Caki2 (cell line): ENCODE data around the gene HLA-F. TPM values are rescaled to one million over a fixed set of nuclear protein-coding genes. Genes with fewer than 3 reads are reported as not detected.

Source experiments
- DNase-seq: peaks from one replicate; pipeline ENCODE4 v3.0.0-alpha.2; 2015; ENCODE audit warnings: low read depth
- in situ Hi-C: cut with HindIII; loops from 2 replicates; pipeline ENCODE4 v1.10.0; 2016; ENCODE audit warnings: low sequenced_read_pairs, low pct_unique_long_range_greater_than_20kb, mixed read lengths
- total RNA-seq: library from RNA; depleted of rRNA; stranded (reverse); fragments of >200 nt; shearing (Covaris generic); gene quantifications from 2 replicates; pipeline ENCODE4 v1.2.3, GENCODE V29; 2014; ENCODE audit warnings: low replicate concordance; rRNA removed

The HLA-F gene
- total RNA-seq: 50.6 and 59.2 TPM in 2 replicates

DNA sequence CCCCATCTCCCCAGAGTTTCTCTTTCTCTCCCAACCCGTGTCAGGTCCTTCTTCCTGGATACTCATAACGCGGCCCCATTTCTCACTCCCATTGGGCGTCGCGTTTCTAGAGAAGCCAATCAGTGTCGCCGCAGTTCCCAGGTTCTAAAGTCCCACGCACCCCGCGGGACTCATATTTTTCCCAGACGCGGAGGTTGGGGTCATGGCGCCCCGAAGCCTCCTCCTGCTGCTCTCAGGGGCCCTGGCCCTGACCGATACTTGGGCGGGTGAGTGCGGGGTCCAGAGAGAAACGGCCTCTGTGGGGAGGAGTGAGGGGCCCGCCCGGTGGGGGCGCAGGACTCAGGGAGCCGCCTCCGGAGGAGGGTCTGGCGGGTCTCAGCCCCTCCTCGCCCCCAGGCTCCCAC lies at the start of gene HLA-F:
TSS of gene HLA-F (plus strand) at position 173 of the 404 bp plus-strand sequence. CDS start at position 203, 30 bp downstream.
- peak; percentile 86 for DNase-seq
- in situ Hi-C loops: no loop called here

- no peak for DNase-seq
- in situ Hi-C loops: no loop called here
These were observed 49.2 kb upstream of the HLA-F start for GRCh38 chr6:29674008-29674407.

GRCh38 chr6:29675561-29675960 lies 47.7 kb upstream of the HLA-F start:
- in situ Hi-C loops: no loop called here
- no peak for DNase-seq

DNA sequence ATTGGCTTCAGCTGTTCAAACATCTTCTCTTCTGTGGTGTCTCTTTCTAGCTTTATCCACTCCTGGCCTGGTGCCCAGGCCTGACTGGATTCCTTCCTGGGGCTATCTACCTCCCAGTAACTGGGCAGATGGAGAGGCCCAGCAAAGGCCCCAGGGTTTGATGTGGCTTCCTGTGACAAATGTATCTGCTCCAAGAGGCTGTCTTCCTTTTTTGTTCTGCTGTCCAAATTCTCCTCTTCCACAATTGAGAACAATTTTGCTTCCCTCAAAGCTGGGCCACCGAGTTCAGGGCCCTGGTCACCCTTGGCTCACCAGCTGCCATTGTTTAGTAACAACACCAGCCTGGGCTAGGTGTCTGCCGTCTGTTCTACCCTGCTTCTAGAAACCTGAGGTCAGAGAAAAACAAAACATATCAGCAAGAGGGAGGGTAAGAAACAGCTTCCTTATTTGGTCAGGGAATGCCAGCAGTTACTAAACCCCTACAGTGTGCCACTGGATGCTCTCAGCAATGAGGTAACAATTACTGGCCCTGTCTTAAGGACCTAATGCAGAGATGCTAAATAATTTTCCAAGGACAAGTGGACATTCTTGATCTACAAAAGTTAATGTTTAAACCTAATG lies 46.1 kb upstream of the HLA-F start:
- DNase-seq: peak; percentile 77
- in situ Hi-C loops: no loop called here

DNA sequence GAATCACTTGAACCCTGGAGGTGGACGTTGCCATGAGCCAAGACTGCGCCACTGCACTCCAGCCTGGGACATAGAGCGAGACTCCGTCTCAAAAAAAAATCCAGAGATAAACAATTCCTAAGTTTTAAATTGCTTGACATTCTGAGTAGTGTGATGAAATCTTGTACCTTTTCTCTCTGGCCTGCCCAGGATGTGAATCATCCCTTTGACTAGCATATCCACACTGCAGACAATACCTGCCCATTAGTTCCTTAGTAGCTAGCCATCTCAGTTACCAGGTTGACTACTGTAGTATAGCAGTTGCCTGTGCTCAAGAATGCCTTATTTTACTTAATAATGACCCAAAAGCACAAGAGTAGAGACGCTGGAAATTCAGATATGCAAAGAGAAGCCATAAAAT lies 45.1 kb upstream of the HLA-F start:
- no peak for DNase-seq
- in situ Hi-C loops: no loop called here

- no peak for DNase-seq
- in situ Hi-C loops: no loop called here
These were observed 43.3 kb upstream of the HLA-F start for GRCh38 chr6:29679962-29680361.

- DNase-seq: no peak
- in situ Hi-C loops: no loop called here
These were observed 42.8 kb upstream of the HLA-F start for GRCh38 chr6:29680416-29680815.

- DNase-seq: no peak
- in situ Hi-C loops: no loop called here
These were observed 42.3 kb upstream of the HLA-F start, which contains the start of gene ZFP57 for GRCh38 chr6:29680904-29681303. Gene ZFP57 (minus strand): TSS chr6:29681152. CDS start chr6:29677003, 4,149 bp downstream.

GRCh38 chr6:29681811-29682210 lies 41.4 kb upstream of the HLA-F start:
- no peak for DNase-seq
- in situ Hi-C loops: no loop called here

GRCh38 chr6:29685718-29686326 lies 37.4 kb upstream of the HLA-F start:
- in situ Hi-C loops: no loop called here
- no peak for DNase-seq

GRCh38 chr6:29694637-29695036 lies 28.6 kb upstream of the HLA-F start:
- in situ Hi-C loops: no loop called here

DNA sequence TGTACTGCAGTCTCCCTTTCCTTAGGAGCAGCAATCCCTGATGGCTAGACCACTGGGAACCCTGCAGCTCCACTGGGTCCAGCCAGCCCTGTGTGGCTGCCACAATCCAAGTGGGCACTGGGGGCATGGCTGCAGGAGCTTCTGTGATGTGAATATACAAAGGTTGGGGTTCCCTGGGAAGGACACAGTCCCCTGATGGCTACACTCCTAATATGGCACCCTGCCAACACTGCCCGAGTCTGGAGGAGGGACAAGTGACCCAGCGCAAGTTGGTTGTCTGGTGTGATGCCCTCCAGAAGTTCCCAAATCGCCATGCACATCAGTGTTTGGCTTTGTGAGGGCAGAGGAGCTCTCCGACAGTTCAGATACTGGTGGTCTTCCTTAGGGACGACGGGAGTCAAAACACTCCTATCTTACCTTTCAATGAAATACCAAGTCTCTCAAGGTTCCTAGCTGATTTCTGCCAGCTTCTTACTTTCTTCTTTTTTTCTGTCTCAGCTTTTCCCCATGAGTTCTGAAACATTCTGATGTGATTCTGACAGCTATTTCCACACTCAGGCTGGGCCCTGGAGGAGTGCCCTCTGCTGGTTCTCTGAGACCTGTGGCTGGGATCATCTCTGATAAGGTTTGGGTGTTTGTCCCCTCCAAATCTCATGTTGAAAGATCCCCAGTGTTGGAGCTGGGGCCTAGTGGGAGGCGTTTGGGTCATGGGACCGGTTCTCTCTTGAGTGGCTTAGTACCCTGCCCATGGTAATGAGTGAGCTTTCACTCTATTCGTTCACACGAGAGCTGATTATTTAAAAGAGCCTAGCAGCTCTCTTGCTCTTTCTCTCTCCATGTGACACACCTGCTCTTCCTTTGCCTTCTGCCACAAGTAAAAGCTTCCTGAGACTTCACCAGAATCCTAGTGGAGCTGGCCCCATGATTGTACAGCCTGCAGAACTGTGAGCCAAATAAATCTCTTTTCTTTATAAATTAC lies 26.8 kb upstream of the HLA-F start:
- in situ Hi-C loops: no loop called here
- no peak for DNase-seq

More at GRCh38 chr6:29694637-29695036, 28.6 kb upstream of the HLA-F start:
- no peak for DNase-seq

- peak; percentile 18 for DNase-seq
- in situ Hi-C loops: no loop called here
These were observed 20.6 kb upstream of the HLA-F start for GRCh38 chr6:29702519-29703103.

DNA sequence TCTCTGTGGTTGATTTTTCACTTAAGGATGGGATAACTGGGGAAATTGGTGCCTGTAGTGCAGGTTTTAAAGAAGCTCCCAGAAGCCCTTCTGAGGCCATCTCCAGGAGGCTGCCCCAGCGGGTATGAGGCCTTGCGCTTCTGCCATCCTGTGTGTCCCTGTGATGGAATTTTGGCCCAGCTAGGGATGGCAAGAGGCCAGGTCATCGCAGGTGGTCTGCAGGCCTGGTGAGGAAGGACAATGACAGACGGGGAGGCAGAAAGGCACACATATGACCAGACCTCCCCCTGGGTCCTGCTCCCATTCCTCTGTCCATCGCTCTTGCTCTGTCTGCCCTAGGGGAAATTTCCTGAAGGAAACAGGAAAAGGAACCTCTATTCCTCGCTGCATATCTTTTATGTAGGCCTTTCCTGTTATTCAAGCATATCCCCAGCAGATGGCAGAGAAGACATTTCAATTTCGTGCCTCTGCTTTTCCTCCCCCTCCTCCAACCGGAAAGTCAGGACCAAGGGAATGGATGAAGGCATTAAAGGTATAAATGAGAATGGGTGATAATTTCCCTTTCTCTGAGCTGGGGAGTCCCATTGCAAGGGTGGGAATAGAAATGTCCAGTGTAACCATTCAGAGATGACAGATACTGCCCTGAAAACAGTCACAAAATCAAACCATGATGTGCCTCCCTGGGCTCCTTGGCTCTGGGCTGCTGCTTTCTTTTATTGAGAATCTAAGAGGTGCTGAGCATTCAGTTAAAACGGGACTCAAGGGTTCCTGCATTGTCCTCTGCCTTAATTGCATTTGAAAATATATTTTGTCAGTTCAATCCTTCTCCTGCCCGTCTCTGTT lies 17.6 kb upstream of the HLA-F start:
- DNase-seq: peak; percentile 36
- in situ Hi-C loops: no loop called here

DNA sequence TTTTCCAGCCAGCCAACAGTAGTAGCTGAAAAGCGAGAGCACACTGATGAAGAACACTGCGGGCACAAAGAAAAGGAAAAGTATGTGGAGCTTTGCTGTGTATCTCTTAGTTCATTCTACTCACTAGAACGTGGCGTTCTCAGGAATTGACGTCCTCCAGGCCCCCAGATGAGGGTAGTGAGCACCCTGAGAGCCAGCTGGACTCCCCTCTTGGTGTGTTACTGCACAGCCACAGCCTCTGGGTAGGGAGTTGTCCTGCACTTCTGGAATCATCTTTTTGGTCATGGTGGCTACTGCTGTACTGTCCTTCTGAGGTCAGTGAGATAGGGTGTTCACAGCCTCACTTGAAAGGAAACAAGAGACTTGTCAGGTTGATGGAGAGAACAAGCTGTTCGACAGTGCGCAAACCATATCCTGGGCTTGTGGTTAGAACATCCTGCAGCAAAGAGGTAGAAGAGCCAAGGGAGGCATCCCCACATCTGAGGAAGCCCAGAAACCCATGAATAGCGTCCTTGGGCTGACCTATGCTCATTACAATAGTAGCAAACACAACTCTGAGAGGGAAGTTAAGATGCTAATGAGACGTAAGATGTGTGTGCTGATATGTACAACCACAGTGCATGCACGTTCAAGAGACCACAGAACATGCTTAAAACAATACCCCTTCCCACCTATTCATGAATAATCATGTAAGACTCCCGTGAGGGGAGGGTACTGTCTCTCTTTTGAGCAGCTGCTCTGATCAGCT lies 14.6 kb upstream of the HLA-F start:
- DNase-seq: no peak
- in situ Hi-C loops: no loop called here

DNA sequence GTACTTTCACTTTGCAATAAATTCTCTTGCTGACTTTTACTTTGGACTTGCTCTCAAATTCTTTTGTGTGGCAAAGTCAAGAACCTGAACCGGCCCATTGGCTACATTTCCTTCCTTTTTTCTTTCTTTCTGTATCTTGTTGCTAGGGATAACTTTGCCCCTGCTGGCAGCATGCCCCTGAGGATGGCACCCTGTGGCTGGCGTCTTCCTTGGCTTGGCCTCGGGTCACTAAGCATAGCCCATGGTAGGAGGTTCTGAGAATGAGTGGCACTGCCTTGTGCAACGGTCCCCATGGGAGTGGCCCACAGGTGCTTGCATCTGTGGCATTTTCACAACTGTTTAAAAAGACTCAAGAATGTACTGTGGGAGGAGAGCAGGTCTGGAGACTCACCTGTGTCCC lies 14.0 kb upstream of the HLA-F start:
- DNase-seq: no peak
- in situ Hi-C loops: no loop called here

GRCh38 chr6:29710281-29710941 lies 12.8 kb upstream of the HLA-F start:
- DNase-seq: no peak
- in situ Hi-C loops: no loop called here
